ENCODE results near the gene LDB2.

Gene LDB2

GRCh38 chr4:16884673-16885460, 13.6 kb downstream of the LDB2 start:
- DNase-seq (ENCODE audit: low read depth in 2 of 2) = no peak

- no peak for DNase-seq (ENCODE audit: low read depth in 2 of 2)
Observed at GRCh38 chr4:16883806-16884205, 14.6 kb downstream of the LDB2 start.

GRCh38 chr4:16881151-16881884, 17.1 kb downstream of the LDB2 start:
- no peak for DNase-seq (ENCODE audit: low read depth in 2 of 2)

GRCh38 chr4:16875487-16875886, 23.0 kb downstream of the LDB2 start:
- no peak for DNase-seq (ENCODE audit: low read depth in 2 of 2)

GRCh38 chr4:16869594-16870245, 28.7 kb downstream of the LDB2 start:
- DNase-seq (ENCODE audit: low read depth in 2 of 2) = no peak

GRCh38 chr4:16868674-16869073, 29.8 kb downstream of the LDB2 start:
- no peak for DNase-seq (ENCODE audit: low read depth in 2 of 2)

GRCh38 chr4:16867827-16868226, 30.6 kb downstream of the LDB2 start:
- no peak for DNase-seq (ENCODE audit: low read depth in 2 of 2)

- no peak for DNase-seq (ENCODE audit: low read depth in 2 of 2)
Observed at GRCh38 chr4:16866974-16867373, 31.5 kb downstream of the LDB2 start.

GRCh38 chr4:16865897-16866283, 32.6 kb downstream of the LDB2 start:
- no peak for DNase-seq (ENCODE audit: low read depth in 2 of 2)

GRCh38 chr4:16865209-16865896, 33.1 kb downstream of the LDB2 start:
- DNase-seq (ENCODE audit: low read depth in 2 of 2) = no peak

- DNase-seq (ENCODE audit: low read depth in 2 of 2) = no peak
Observed at GRCh38 chr4:16864199-16864598, 34.2 kb downstream of the LDB2 start.

GRCh38 chr4:16862697-16863096, 35.7 kb downstream of the LDB2 start:
- DNase-seq (ENCODE audit: low read depth in 2 of 2) = no peak

- no peak for DNase-seq (ENCODE audit: low read depth in 2 of 2)
Observed at GRCh38 chr4:16860516-16860915, 37.9 kb downstream of the LDB2 start.

- DNase-seq (ENCODE audit: low read depth in 2 of 2) = no peak
Observed at GRCh38 chr4:16859031-16859430, 39.4 kb downstream of the LDB2 start.

GRCh38 chr4:16858275-16858752, 40.1 kb downstream of the LDB2 start:
- DNase-seq (ENCODE audit: low read depth in 2 of 2) = no peak

- DNase-seq (ENCODE audit: low read depth in 2 of 2) = no peak
Observed at GRCh38 chr4:16857425-16857824, 41.0 kb downstream of the LDB2 start.

GRCh38 chr4:16853640-16854039, 44.8 kb downstream of the LDB2 start:
- DNase-seq (ENCODE audit: low read depth in 2 of 2) = no peak

GRCh38 chr4:16852644-16853043, 45.8 kb downstream of the LDB2 start:
- no peak for DNase-seq (ENCODE audit: low read depth in 2 of 2)

GRCh38 chr4:16852228-16852627, 46.2 kb downstream of the LDB2 start:
- no peak for DNase-seq (ENCODE audit: low read depth in 2 of 2)

GRCh38 chr4:16846540-16847117, 51.8 kb downstream of the LDB2 start:
- no peak for DNase-seq (ENCODE audit: low read depth in 2 of 2)

GRCh38 chr4:16844816-16845586, 53.4 kb downstream of the LDB2 start:
- no peak for DNase-seq (ENCODE audit: low read depth in 2 of 2)
